Endodermal cell (in vitro differentiated cells): Measurements from ENCODE around the gene PARL. TPM values are rescaled to one million over a fixed set of nuclear protein-coding genes. Genes with fewer than 3 reads are reported as not detected.

Source experiments
- DNase-seq: peaks from one replicate; pipeline ENCODE4 v3.0.0-alpha.2; 2017
- H3K27ac ChIP-seq: 2 replicates; pipeline ENCODE4 v1.5.1; 2013; ENCODE audit warnings: mild to moderate bottlenecking, low read depth, low read length, moderate library complexity
- H3K27me3 ChIP-seq: 2 replicates; pipeline ENCODE4 v1.6.1; 2013; ENCODE audit warnings: mild to moderate bottlenecking, low read length, moderate library complexity; ENCODE audit not compliant: insufficient read depth, control insufficient read depth, poor library complexity, severe bottlenecking
- H3K36me3 ChIP-seq: 2 replicates; pipeline ENCODE4 v1.7.0; 2013; ENCODE audit warnings: mild to moderate bottlenecking, low read length, moderate library complexity; ENCODE audit not compliant: control insufficient read depth, insufficient read depth
- H3K4me1 ChIP-seq: one replicate; pipeline ENCODE4 v1.7.0; 2013; ENCODE audit warnings: low read length; ENCODE audit not compliant: control insufficient read depth, insufficient read depth
- H3K4me3 ChIP-seq: 2 replicates; pipeline ENCODE4 v1.5.1; 2013; ENCODE audit warnings: mild to moderate bottlenecking, low read length, moderate library complexity
- H3K9ac ChIP-seq: 2 replicates; pipeline ENCODE4 v1.6.1; 2013; ENCODE audit warnings: mild to moderate bottlenecking, low read length, moderate library complexity; ENCODE audit not compliant: poor library complexity, severe bottlenecking; ENCODE audit errors: extremely low read depth
- H3K9me3 ChIP-seq: 2 replicates; pipeline ENCODE4 v1.6.1; 2013; ENCODE audit warnings: mild to moderate bottlenecking, low read length, moderate library complexity; ENCODE audit not compliant: control insufficient read depth
- H3K27ac Mint-ChIP-seq: 2 replicates; pipeline ENCODE4 v1.8.0; 2020; ENCODE audit warnings: mixed read lengths
- H3K27me3 Mint-ChIP-seq: 2 replicates; pipeline ENCODE4 v1.8.0; 2021; ENCODE audit warnings: mild to moderate bottlenecking, mixed read lengths; ENCODE audit not compliant: insufficient read depth
- H3K36me3 Mint-ChIP-seq: 2 replicates; pipeline ENCODE4 v1.8.0; 2020; ENCODE audit warnings: low read depth, mixed read lengths
- H3K4me1 Mint-ChIP-seq: 2 replicates; pipeline ENCODE4 v1.8.0; 2020; ENCODE audit warnings: mixed read lengths
- H3K4me3 Mint-ChIP-seq: 2 replicates; pipeline ENCODE4 v1.8.0; 2020; ENCODE audit warnings: mild to moderate bottlenecking, moderate library complexity, mixed read lengths
- H3K9me3 Mint-ChIP-seq: 2 replicates; pipeline ENCODE4 v1.8.0; 2020; ENCODE audit warnings: mild to moderate bottlenecking, mixed read lengths
- WGBS, 2 experiments: methylation state at CpG; one replicate each; pipeline versions ENCODE4 v1.1.5 to v1.1.7; 2013; ENCODE audit warnings: missing lambda C conversion rate in 2 of 2, mixed read lengths in 1 of 2; ENCODE audit not compliant: insufficient coverage in 1 of 2, insufficient read length in 1 of 2; 5-methylcytosine and 5-hydroxymethylcytosine counted together
- total RNA-seq, 2 donors: library from RNA; stranded (reverse); fragmentation: NEBNext Ultra II Directional in 1 of 2; extraction: Animal tissue kit (Norgen Biotek cat#: 25700) in 1 of 2; gene quantifications; 2 replicates in 1 of 2; 3 replicates in 1 of 2; pipeline ENCODE4 v1.2.1, GENCODE V29; 2021
- TF ChIP-seq, protein P1 (sequence below): fragments of 200-600 bp; sonication (generic); conservative IDR thresholded peaks from 2 replicates; pipeline ENCODE4 v1.5.0; 2021; ENCODE audit warnings: antibody characterized with exemption, mild to moderate bottlenecking

The PARL gene
- total RNA-seq, 2 donors from 2014 or later, result 77.3 to 83.0 TPM

DNA sequence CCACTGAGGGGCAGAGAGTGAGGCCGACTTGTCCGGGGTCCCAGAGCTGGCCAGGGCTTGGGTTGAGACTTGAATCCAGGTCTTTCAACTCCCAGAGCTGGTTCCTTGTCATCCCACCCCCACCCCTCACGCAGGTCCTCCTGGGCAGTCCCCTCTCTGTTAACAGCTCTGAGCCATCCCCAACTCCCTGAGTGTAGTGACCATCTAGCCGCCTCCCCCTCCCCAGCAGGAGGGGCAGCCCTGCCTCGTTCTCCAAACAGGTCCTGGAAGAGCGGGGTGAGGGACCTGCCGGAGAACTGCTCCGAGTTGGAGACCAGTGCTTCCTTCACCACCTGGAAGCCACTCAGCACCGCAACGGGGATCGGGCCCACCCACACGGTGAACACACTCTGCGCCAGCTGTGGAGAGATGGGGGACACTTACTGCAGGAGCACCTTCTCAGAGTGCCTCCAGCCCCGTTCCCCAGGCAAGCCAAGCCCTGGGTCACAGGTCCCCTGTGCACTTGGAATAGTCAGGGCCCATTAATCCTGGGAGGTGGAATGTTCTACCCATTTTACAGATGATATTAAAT, 24.4 kb upstream of the PARL start:
- peaks cover 64% of the 10 kb centered on the region for H3K27me3 ChIP-seq
- H3K4me1 Mint-ChIP-seq, result peaks cover 9% of the 10 kb centered on the region
- TF ChIP-seq, protein P1, sequence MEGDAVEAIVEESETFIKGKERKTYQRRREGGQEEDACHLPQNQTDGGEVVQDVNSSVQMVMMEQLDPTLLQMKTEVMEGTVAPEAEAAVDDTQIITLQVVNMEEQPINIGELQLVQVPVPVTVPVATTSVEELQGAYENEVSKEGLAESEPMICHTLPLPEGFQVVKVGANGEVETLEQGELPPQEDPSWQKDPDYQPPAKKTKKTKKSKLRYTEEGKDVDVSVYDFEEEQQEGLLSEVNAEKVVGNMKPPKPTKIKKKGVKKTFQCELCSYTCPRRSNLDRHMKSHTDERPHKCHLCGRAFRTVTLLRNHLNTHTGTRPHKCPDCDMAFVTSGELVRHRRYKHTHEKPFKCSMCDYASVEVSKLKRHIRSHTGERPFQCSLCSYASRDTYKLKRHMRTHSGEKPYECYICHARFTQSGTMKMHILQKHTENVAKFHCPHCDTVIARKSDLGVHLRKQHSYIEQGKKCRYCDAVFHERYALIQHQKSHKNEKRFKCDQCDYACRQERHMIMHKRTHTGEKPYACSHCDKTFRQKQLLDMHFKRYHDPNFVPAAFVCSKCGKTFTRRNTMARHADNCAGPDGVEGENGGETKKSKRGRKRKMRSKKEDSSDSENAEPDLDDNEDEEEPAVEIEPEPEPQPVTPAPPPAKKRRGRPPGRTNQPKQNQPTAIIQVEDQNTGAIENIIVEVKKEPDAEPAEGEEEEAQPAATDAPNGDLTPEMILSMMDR, result no peak
- no peak overlapping the region for H3K9ac ChIP-seq
- no peaks in the 10 kb centered on the region for H3K9me3 ChIP-seq
- no peak overlapping the region for H3K4me3 Mint-ChIP-seq
- WGBS, 2 experiments, result 90 to 91% methylated on average over 5 to 14 of the region's 14 CpGs
- no peaks in the 10 kb centered on the region for H3K36me3 Mint-ChIP-seq
- H3K27ac ChIP-seq, result no peak overlapping the region
- peak; percentile 57 for DNase-seq
- H3K9me3 Mint-ChIP-seq, result no peaks in the 10 kb centered on the region
- no peaks in the 10 kb centered on the region for H3K36me3 ChIP-seq
- peaks cover 82% of the 10 kb centered on the region for H3K27me3 Mint-ChIP-seq
- no peak overlapping the region for H3K4me3 ChIP-seq
- peaks cover 3% of the 10 kb centered on the region for H3K4me1 ChIP-seq
- H3K27ac Mint-ChIP-seq, result no peak overlapping the region

DNA sequence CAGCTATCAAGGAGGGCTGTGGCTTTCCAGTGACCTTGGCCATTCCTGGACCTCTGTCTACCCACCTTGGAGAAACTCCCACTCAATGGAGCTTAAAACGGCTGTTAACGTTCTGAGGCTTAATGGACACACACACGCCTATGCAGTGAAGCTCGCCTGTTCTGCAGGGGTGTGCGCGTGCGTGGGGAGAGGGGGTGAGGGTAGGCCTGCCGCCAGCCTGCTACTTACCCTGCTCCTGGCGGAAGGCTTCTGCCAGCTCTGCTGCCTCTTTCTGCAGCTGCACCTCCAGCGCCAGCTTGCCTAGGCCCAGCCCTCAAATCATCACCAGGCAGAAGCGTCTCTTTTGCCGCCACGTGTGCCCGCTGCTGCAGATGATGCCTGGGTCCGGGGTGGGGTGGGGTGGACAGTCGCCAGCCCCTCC, 23.2 kb upstream of the PARL start:
- H3K9me3 Mint-ChIP-seq, result no peaks in the 10 kb centered on the region
- 82 to 90% methylated on average over 5 to 16 of the region's 16 CpGs for WGBS, 2 experiments
- TF ChIP-seq, protein P1, result no peak
- Histone ChIP-seq H3K4me3 (no peak overlapping the region), H3K4me1 (no peaks in the 10 kb centered on the region), H3K36me3 (no peaks in the 10 kb centered on the region), H3K9me3 (no peaks in the 10 kb centered on the region), H3K27ac (no peak overlapping the region), H3K27me3 (peaks cover 57% of the 10 kb centered on the region), H3K9ac (no peak overlapping the region)
- H3K4me3 Mint-ChIP-seq, result no peak overlapping the region
- H3K4me1 Mint-ChIP-seq, result peaks cover 4% of the 10 kb centered on the region
- H3K27me3 Mint-ChIP-seq, result peaks cover 72% of the 10 kb centered on the region
- H3K27ac Mint-ChIP-seq, result no peak overlapping the region
- no peaks in the 10 kb centered on the region for H3K36me3 Mint-ChIP-seq
- peak; percentile 66 for DNase-seq

DNA sequence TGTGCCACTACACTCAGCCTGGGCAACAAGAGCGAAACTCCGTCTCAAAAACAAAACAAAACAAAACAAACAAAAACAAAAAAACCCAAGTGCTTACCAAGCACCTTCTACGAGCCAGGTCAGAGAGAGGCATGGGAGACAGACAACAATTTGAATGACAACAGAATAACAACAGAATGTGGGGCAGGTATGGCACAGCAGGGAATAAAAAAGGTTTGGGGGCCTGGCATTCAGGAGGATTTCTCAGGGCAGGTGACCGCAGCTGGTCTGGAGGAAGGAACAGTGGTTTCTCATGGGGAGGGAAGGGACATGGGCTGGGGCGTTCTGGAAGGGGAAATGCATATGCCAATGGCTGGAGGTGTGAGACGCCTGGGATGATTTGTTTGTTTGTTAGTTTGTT, 22.5 kb upstream of the PARL start:
- Mint-ChIP-seq H3K4me1 (peaks cover 3% of the 10 kb centered on the region), H3K4me3 (no peak overlapping the region), H3K36me3 (no peaks in the 10 kb centered on the region), H3K9me3 (no peaks in the 10 kb centered on the region), H3K27ac (no peak overlapping the region), H3K27me3 (peaks cover 65% of the 10 kb centered on the region)
- Histone ChIP-seq H3K9ac (no peak overlapping the region), H3K27ac (no peak overlapping the region), H3K36me3 (no peaks in the 10 kb centered on the region), H3K27me3 (peaks cover 52% of the 10 kb centered on the region), H3K4me1 (no peaks in the 10 kb centered on the region), H3K9me3 (no peaks in the 10 kb centered on the region), H3K4me3 (no peak overlapping the region)
- peak; percentile 73 for DNase-seq
- TF ChIP-seq, protein P1, result no peak
- WGBS, 2 experiments, result 74 to 100% methylated on average over 1 to 6 of the region's 6 CpGs
